ENCODE data around the gene EHHADH.

EHHADH gene

GRCh38 chr3:185205865-185206264 is 48.0 kb downstream of the EHHADH start:
- peaks cover 9% of the 10 kb centered on the region for H3K4me1 Mint-ChIP-seq
- no peak for ATAC-seq (replicated peaks; ENCODE audit: extremely low read depth, poor library complexity, severe bottlenecking)
- H3K27ac Mint-ChIP-seq (ENCODE audit: low read depth): no peak overlapping the region
- H3K36me3 Mint-ChIP-seq (ENCODE audit: insufficient read depth): peaks cover 7% of the 10 kb centered on the region
- no peak overlapping the region for H3K4me3 Mint-ChIP-seq
- H3K27me3 Mint-ChIP-seq: no peaks in the 10 kb centered on the region
- DNase-seq (ENCODE audit: low spot score in 2 of 2): no peak
- no peaks in the 10 kb centered on the region for H3K9me3 Mint-ChIP-seq

DNA sequence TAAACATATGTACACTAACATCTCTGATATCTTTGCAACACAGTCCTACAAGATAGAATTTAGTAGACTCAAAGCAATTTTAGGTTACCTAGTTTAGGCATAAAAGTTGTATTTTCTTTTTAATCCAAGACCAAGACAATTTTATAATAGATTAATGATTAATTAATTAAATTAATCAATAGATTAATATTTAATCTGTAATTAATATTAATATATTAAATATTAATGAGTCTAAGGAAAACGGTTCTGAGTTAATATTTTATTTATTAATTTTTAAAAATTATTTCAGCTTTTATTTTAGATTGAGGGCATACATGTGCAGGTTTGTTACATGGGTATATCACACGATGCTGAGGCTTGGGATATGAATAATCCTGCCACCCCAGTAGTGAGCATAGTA is 49.0 kb downstream of the EHHADH start:
- no peak for DNase-seq (ENCODE audit: low spot score in 2 of 2)
- Mint-ChIP-seq H3K4me3 (no peak overlapping the region), H3K4me1 (peaks cover 9% of the 10 kb centered on the region), H3K27ac (ENCODE audit: low read depth) (no peak overlapping the region), H3K36me3 (ENCODE audit: insufficient read depth) (peaks cover 7% of the 10 kb centered on the region), H3K9me3 (no peaks in the 10 kb centered on the region), H3K27me3 (no peaks in the 10 kb centered on the region)
- no peak for ATAC-seq (replicated peaks; ENCODE audit: extremely low read depth, poor library complexity, severe bottlenecking)

- H3K9me3 Mint-ChIP-seq: no peaks in the 10 kb centered on the region
- ATAC-seq (replicated peaks; ENCODE audit: extremely low read depth, poor library complexity, severe bottlenecking): no peak
- no peak overlapping the region for H3K4me3 Mint-ChIP-seq
- H3K27me3 Mint-ChIP-seq: no peaks in the 10 kb centered on the region
- no peak for DNase-seq (ENCODE audit: low spot score in 2 of 2)
- H3K36me3 Mint-ChIP-seq (ENCODE audit: insufficient read depth): peaks cover 5% of the 10 kb centered on the region
- H3K4me1 Mint-ChIP-seq: no peaks in the 10 kb centered on the region
- no peak overlapping the region for H3K27ac Mint-ChIP-seq (ENCODE audit: low read depth)
Measured at GRCh38 chr3:185200639-185201038, 53.2 kb downstream of the EHHADH start.

GRCh38 chr3:185199671-185200070 is 54.2 kb downstream of the EHHADH start:
- no peak overlapping the region for H3K4me3 Mint-ChIP-seq
- peaks cover 5% of the 10 kb centered on the region for H3K36me3 Mint-ChIP-seq (ENCODE audit: insufficient read depth)
- DNase-seq (ENCODE audit: low spot score in 2 of 2): no peak
- no peaks in the 10 kb centered on the region for H3K27me3 Mint-ChIP-seq
- H3K27ac Mint-ChIP-seq (ENCODE audit: low read depth): no peak overlapping the region
- ATAC-seq (replicated peaks; ENCODE audit: extremely low read depth, poor library complexity, severe bottlenecking): no peak
- no peaks in the 10 kb centered on the region for H3K9me3 Mint-ChIP-seq
- H3K4me1 Mint-ChIP-seq: no peaks in the 10 kb centered on the region

- no peak overlapping the region for H3K4me3 Mint-ChIP-seq
- DNase-seq (ENCODE audit: low spot score in 2 of 2) (no peak), ATAC-seq (replicated peaks; ENCODE audit: extremely low read depth, poor library complexity, severe bottlenecking) (no peak)
- no peaks in the 10 kb centered on the region for H3K9me3 Mint-ChIP-seq
- no peak overlapping the region for H3K27ac Mint-ChIP-seq (ENCODE audit: low read depth)
- H3K4me1 Mint-ChIP-seq: no peaks in the 10 kb centered on the region
- no peaks in the 10 kb centered on the region for H3K27me3 Mint-ChIP-seq
- H3K36me3 Mint-ChIP-seq (ENCODE audit: insufficient read depth): peaks cover 2% of the 10 kb centered on the region
Measured at GRCh38 chr3:185199206-185199605, 54.6 kb downstream of the EHHADH start.

GRCh38 chr3:185197068-185197467 is 56.8 kb downstream of the EHHADH start:
- no peak for ATAC-seq (replicated peaks; ENCODE audit: extremely low read depth, poor library complexity, severe bottlenecking)
- no peaks in the 10 kb centered on the region for H3K36me3 Mint-ChIP-seq (ENCODE audit: insufficient read depth)
- H3K27ac Mint-ChIP-seq (ENCODE audit: low read depth): no peak overlapping the region
- H3K4me1 Mint-ChIP-seq: no peaks in the 10 kb centered on the region
- H3K27me3 Mint-ChIP-seq: peaks cover 9% of the 10 kb centered on the region
- no peak for DNase-seq (ENCODE audit: low spot score in 2 of 2)
- H3K9me3 Mint-ChIP-seq: no peaks in the 10 kb centered on the region
- H3K4me3 Mint-ChIP-seq: no peak overlapping the region

DNA sequence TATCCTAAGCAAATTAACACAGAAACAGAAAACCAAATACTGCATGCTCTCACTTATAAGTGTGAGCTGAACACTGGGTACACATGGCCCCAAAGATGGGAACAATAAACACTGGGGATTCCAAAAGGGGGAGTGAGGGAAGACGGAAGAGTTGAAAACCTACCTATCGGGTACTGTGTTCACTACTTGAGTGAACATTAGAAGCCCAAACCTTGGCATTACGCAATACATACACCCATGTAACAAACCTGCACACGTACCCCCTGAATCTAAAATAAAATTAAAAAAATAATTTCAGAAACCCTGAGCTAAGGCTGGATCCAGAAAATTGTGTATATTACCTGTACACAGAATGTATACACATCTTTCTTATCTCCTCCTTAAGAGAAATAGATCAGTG is 58.2 kb downstream of the EHHADH start:
- no peak for DNase-seq (ENCODE audit: low spot score in 2 of 2)
- Mint-ChIP-seq H3K36me3 (ENCODE audit: insufficient read depth) (no peaks in the 10 kb centered on the region), H3K9me3 (no peaks in the 10 kb centered on the region), H3K4me1 (no peaks in the 10 kb centered on the region), H3K4me3 (no peak overlapping the region), H3K27me3 (peaks cover 9% of the 10 kb centered on the region), H3K27ac (ENCODE audit: low read depth) (no peak overlapping the region)
- ATAC-seq (replicated peaks; ENCODE audit: extremely low read depth, poor library complexity, severe bottlenecking): no peak

GRCh38 chr3:185188816-185189215 is 65.0 kb downstream of the EHHADH start:
- DNase-seq (ENCODE audit: low spot score in 2 of 2) (no peak), ATAC-seq (replicated peaks; ENCODE audit: extremely low read depth, poor library complexity, severe bottlenecking) (no peak)
- Mint-ChIP-seq H3K27ac (ENCODE audit: low read depth) (no peak overlapping the region), H3K9me3 (no peaks in the 10 kb centered on the region), H3K4me3 (no peak overlapping the region), H3K27me3 (peaks cover 9% of the 10 kb centered on the region), H3K36me3 (ENCODE audit: insufficient read depth) (no peaks in the 10 kb centered on the region), H3K4me1 (no peaks in the 10 kb centered on the region)

DNA sequence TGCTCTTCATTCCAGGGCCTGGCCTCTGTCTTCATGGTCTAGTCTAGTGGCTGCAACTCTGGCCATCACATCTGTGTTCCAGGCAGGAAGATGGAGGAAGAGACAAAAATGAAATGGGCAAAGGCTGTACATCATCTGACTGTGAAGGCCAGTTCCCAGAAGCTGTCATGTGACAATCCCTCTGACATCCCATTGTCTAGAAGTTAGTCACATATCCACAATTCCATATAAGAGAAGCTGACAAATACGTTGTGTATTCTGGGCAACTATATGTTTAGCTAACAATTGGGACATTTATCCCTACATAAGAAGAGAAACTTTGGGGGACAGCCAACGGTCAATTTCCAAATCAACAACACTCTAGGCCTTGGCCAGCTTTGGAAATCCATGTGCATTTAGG is 66.5 kb downstream of the EHHADH start:
- no peak overlapping the region for H3K27ac Mint-ChIP-seq (ENCODE audit: low read depth)
- H3K4me3 Mint-ChIP-seq: no peak overlapping the region
- no peaks in the 10 kb centered on the region for H3K27me3 Mint-ChIP-seq
- ATAC-seq (replicated peaks; ENCODE audit: extremely low read depth, poor library complexity, severe bottlenecking): no peak
- H3K9me3 Mint-ChIP-seq: no peaks in the 10 kb centered on the region
- no peak for DNase-seq (ENCODE audit: low spot score in 2 of 2)
- no peaks in the 10 kb centered on the region for H3K36me3 Mint-ChIP-seq (ENCODE audit: insufficient read depth)
- no peaks in the 10 kb centered on the region for H3K4me1 Mint-ChIP-seq

DNA sequence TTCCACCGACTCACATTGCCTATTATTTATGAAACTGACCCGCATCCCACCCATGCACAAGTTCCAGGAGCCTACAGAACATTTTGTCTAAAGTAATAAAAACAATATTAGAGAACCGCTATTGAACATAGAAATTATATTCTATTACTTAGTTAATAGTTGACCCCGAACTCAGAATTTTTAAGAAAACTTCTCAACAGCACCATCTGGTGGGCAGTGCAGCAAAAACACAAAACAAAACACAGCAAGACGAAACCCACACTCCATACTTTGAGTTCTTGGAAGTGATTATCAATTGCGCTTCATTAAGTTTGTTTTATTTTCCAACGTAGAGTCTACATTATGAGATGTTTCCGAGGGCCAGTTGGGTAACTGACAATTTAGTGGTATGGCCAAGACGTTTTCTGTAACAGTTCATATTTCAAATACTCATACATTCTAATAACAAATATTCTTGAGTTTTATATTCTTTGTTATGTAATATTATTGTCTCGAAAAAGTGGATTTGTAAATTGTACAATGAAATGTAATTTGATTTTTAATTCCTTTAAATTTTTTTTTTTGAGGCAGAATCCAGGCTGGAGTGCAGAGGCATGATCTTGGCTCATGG is 77.0 kb downstream of the EHHADH start:
- Mint-ChIP-seq H3K4me3 (no peak overlapping the region), H3K4me1 (no peaks in the 10 kb centered on the region), H3K27ac (ENCODE audit: low read depth) (no peak overlapping the region), H3K36me3 (ENCODE audit: insufficient read depth) (no peaks in the 10 kb centered on the region), H3K27me3 (peaks cover 8% of the 10 kb centered on the region), H3K9me3 (no peaks in the 10 kb centered on the region)
- DNase-seq (ENCODE audit: low spot score in 2 of 2) (no peak), ATAC-seq (replicated peaks; ENCODE audit: extremely low read depth, poor library complexity, severe bottlenecking) (no peak)

DNA sequence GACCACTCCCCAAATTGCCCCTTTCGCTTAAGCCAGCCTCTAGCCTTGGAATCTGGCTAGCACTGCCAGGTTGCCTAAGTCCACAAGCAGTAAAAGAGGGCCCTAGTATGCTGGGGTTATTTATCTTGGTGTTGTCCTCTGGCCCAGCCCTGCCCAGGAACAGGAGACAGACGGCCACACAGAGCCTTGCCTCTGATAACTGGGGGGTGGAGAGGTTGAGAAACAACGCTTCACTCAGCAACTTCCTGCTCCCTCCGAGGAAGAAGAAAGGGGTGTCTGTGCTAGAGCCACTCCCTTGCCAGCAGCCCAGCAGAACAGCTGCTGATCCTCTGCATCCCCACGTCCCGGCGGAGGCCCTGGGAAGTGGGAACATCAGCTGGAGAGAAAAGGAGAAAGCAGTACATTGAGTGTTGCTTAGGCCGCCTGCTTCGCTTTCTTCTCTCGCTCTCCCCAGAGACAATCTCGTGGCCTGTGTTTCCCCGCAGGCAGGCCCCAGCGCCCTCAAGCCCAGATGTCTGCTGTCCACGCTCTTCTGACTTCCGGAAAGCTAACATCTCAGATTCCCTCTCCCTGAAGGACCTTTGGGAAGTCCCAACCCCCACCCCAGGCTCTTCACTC is 78.4 kb downstream of the EHHADH start:
- no peaks in the 10 kb centered on the region for H3K9me3 Mint-ChIP-seq

DNA sequence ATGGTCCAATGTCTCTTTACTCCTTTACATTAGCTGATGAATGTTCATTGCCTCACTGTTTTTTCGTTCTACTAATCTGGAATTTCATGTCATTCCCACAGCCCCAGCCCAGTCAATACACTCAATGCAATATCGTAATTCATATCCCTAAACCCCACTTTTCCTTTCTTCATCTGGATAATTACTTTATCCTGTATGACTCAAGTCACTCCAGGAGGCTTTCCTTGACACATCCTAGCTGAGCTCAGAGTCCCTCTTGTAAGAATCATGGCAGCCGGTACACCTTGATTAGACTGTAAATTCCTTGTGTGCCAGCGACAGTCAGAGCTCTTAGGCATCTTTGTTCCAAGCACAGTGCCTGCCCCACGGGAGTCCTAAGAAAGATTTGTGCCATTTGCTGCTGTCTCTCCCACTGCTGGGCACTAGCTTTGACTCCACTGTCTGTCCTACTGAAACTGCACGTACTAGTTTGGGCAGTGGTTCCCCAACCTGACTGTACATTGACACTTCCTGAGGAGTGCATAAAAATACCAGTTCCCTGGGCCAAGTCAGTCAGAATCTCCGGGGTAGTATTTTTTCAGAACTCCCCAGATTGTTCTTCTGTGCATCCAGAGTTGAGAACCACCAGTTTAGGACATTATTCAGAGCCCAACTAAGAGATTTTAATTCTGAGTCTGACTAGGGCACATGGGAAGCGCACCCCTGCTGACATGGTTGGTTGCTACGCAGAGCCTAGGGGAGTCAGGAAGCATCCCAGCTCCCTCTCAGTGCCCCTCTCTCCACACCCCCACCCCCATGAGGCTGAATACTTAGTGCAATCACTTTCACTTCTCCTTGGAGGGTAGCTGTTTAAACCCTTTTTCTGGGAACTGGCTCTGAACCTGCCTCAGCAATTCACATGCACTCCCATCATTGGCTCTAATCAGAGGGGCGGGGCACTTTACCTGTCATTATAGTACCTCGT is 81.5 kb downstream of the EHHADH start:
- H3K4me3 Mint-ChIP-seq: no peak overlapping the region
- ATAC-seq (replicated peaks; ENCODE audit: extremely low read depth, poor library complexity, severe bottlenecking) (no peak), DNase-seq (ENCODE audit: low spot score in 2 of 2) (no peak)
- no peaks in the 10 kb centered on the region for H3K36me3 Mint-ChIP-seq (ENCODE audit: insufficient read depth)
- H3K27ac Mint-ChIP-seq (ENCODE audit: low read depth): no peak overlapping the region
- no peaks in the 10 kb centered on the region for H3K4me1 Mint-ChIP-seq
- no peaks in the 10 kb centered on the region for H3K9me3 Mint-ChIP-seq
- peaks cover 19% of the 10 kb centered on the region for H3K27me3 Mint-ChIP-seq

More for the DNA sequence above, 78.4 kb downstream of the EHHADH start:
- H3K27ac Mint-ChIP-seq (ENCODE audit: low read depth): no peak overlapping the region
- H3K4me3 Mint-ChIP-seq: no peak overlapping the region
- H3K4me1 Mint-ChIP-seq: no peaks in the 10 kb centered on the region
- no peak for ATAC-seq (replicated peaks; ENCODE audit: extremely low read depth, poor library complexity, severe bottlenecking)
- DNase-seq (ENCODE audit: low spot score in 2 of 2): no peak
- peaks cover 8% of the 10 kb centered on the region for H3K27me3 Mint-ChIP-seq
- H3K36me3 Mint-ChIP-seq (ENCODE audit: insufficient read depth): no peaks in the 10 kb centered on the region
